ENCODE results near the gene GIPC1. TPM values are rescaled to one million over a fixed set of nuclear protein-coding genes. Genes with fewer than 3 reads are reported as not detected.

Gene GIPC1
- total and polyA plus RNA-seq, 9 of the 15 experiments (the other 6 are each of a cell fraction or from before 2014, with no cell fraction given) = 0.49 to 54.7 (median 24.8) TPM

GRCh38 chr19:14428882-14429416 lies 67.0 kb downstream of the GIPC1 start (continued):
- no peak for TF ChIP-seq CTCFL (IDR thresholded peaks at IDR 0.05; ENCODE audit: borderline replicate concordance, insufficient read depth, low read depth, low read length, poor library complexity, severe bottlenecking)
- no peak for TF ChIP-seq ZBTB49 (CRISPR knock-in tag; IDR thresholded peaks at IDR 0.05; ENCODE audit: borderline replicate concordance)
- no peak for TF ChIP-seq ZNF395 (CRISPR knock-in tag; IDR thresholded peaks at IDR 0.05)
- TF ChIP-seq JUNB (CRISPR knock-in tag; conservative IDR thresholded peaks at IDR 0.05) = no peak
- no peak for TF ChIP-seq MCM3 (IDR thresholded peaks at IDR 0.05)
- no peak for TF ChIP-seq E2F5 (CRISPR knock-in tag; IDR thresholded peaks at IDR 0.05)
- TF ChIP-seq SP2 (IDR thresholded peaks at IDR 0.05; ENCODE audit: extremely low read depth, low read depth, low read length, poor library complexity, severe bottlenecking) = no peak
- TF ChIP-seq ZBTB40 (IDR thresholded peaks at IDR 0.05) = no peak
- TF ChIP-seq ZBTB40 (CRISPR knock-in tag; IDR thresholded peaks at IDR 0.05) = no peak

Measured in K562 (cell line).